Measurements from ENCODE around the gene DLGAP4. TPM values are rescaled to one million over a fixed set of nuclear protein-coding genes. Genes with fewer than 3 reads are reported as not detected.
A peak's percentile ranks its signal among the peaks of the same experiment; 100 is the strongest.

DLGAP4 gene
- total and polyA plus RNA-seq, 10 of the 15 experiments (the other 5 are each of a cell fraction or from before 2014, with no cell fraction given) = 0.42 to 43.3 (median 19.0) TPM

DNA sequence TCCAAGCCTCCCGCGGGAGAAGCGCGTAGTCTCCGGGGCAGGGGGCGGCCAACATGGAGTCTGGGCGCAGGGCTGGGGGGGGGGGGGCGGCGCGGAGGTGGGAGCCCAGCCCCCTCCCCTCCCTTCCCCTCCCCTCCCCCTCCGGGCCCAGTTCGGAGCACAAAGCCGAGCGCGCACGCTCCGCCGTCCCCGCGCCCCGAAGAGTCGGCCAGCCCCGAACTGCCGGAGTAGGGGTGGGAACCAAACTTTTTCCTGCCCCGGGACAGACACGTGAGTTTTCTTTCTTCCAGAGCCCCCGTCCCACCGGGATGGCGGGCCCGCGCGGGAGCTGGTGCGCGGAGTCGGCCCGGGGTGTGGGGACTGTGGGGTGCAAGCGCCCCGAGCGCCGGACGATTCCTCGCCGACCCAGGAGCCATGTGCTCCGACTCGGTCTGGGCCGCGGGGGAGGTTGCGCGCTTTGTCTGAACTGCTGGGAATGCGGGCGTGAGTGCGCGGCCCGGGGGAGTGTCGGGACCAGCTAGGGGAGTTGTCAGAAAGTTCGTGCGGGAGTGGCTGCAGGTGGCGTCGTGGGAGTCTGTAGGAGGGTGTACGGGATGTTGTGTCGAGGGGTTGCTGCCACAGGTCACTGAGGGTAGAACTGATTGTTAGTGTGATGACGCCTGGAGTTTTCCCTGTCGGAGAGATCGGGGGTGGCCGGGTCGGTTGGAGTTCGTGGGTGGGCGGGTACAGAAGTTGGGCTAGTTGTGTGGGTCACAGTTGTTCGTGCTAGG is 268.4 kb downstream of the DLGAP4 start (continued):
- TF ChIP-seq, protein P1, sequence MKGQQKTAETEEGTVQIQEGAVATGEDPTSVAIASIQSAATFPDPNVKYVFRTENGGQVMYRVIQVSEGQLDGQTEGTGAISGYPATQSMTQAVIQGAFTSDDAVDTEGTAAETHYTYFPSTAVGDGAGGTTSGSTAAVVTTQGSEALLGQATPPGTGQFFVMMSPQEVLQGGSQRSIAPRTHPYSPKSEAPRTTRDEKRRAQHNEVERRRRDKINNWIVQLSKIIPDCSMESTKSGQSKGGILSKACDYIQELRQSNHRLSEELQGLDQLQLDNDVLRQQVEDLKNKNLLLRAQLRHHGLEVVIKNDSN (IDR thresholded peaks at IDR 0.05; ENCODE audit: borderline replicate concordance, extremely low read length, insufficient read depth, low read depth, low read length) = no peak
- no peak for TF ChIP-seq RAD21 (IDR thresholded peaks at IDR 0.05; ENCODE audit: insufficient read depth, low read depth, low read length)
- TF ChIP-seq, protein P2, sequence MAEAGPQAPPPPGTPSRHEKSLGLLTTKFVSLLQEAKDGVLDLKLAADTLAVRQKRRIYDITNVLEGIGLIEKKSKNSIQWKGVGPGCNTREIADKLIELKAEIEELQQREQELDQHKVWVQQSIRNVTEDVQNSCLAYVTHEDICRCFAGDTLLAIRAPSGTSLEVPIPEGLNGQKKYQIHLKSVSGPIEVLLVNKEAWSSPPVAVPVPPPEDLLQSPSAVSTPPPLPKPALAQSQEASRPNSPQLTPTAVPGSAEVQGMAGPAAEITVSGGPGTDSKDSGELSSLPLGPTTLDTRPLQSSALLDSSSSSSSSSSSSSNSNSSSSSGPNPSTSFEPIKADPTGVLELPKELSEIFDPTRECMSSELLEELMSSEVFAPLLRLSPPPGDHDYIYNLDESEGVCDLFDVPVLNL (IDR thresholded peaks at IDR 0.05; ENCODE audit: low read depth, low read length) = no peak
- 0 out of 3 replicates have a peak, but pooled peaks of 1 of the 2 experiments have one; percentile 38 for TF ChIP-seq EGR1 (IDR thresholded peaks at IDR 0.05; ENCODE audit: borderline replicate concordance in 1 of 2, low read depth in 2 of 2, low read length in 2 of 2)
- TF ChIP-seq NFIC (IDR thresholded peaks at IDR 0.05; ENCODE audit: low read depth, low read length) = no peak
- TF ChIP-seq, protein P3, sequence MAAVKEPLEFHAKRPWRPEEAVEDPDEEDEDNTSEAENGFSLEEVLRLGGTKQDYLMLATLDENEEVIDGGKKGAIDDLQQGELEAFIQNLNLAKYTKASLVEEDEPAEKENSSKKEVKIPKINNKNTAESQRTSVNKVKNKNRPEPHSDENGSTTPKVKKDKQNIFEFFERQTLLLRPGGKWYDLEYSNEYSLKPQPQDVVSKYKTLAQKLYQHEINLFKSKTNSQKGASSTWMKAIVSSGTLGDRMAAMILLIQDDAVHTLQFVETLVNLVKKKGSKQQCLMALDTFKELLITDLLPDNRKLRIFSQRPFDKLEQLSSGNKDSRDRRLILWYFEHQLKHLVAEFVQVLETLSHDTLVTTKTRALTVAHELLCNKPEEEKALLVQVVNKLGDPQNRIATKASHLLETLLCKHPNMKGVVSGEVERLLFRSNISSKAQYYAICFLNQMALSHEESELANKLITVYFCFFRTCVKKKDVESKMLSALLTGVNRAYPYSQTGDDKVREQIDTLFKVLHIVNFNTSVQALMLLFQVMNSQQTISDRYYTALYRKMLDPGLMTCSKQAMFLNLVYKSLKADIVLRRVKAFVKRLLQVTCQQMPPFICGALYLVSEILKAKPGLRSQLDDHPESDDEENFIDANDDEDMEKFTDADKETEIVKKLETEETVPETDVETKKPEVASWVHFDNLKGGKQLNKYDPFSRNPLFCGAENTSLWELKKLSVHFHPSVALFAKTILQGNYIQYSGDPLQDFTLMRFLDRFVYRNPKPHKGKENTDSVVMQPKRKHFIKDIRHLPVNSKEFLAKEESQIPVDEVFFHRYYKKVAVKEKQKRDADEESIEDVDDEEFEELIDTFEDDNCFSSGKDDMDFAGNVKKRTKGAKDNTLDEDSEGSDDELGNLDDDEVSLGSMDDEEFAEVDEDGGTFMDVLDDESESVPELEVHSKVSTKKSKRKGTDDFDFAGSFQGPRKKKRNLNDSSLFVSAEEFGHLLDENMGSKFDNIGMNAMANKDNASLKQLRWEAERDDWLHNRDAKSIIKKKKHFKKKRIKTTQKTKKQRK (IDR thresholded peaks at IDR 0.05; ENCODE audit: low read depth, low read length) = no peak
- TF ChIP-seq LARP7 (IDR thresholded peaks at IDR 0.05) = peak; percentile 73; the same call in 1 of the 2 replicates
- TF ChIP-seq, protein P4, sequence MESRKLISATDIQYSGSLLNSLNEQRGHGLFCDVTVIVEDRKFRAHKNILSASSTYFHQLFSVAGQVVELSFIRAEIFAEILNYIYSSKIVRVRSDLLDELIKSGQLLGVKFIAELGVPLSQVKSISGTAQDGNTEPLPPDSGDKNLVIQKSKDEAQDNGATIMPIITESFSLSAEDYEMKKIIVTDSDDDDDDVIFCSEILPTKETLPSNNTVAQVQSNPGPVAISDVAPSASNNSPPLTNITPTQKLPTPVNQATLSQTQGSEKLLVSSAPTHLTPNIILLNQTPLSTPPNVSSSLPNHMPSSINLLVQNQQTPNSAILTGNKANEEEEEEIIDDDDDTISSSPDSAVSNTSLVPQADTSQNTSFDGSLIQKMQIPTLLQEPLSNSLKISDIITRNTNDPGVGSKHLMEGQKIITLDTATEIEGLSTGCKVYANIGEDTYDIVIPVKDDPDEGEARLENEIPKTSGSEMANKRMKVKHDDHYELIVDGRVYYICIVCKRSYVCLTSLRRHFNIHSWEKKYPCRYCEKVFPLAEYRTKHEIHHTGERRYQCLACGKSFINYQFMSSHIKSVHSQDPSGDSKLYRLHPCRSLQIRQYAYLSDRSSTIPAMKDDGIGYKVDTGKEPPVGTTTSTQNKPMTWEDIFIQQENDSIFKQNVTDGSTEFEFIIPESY (IDR thresholded peaks at IDR 0.05) = no peak
- no peak for TF ChIP-seq SUZ12 (IDR thresholded peaks at IDR 0.05; ENCODE audit: unreplicated experiment)
- no peak for TF ChIP-seq EZH2 (IDR thresholded peaks at IDR 0.05; ENCODE audit: borderline replicate concordance, control insufficient read depth, low read depth, low read length)
- TF ChIP-seq FOS (IDR thresholded peaks at IDR 0.05; ENCODE audit: borderline replicate concordance, extremely low read depth, insufficient read length) = no peak
- TF ChIP-seq HDAC6 (IDR thresholded peaks at IDR 0.05; ENCODE audit: unreplicated experiment) = peak; percentile 19
- TF ChIP-seq, protein P5, sequence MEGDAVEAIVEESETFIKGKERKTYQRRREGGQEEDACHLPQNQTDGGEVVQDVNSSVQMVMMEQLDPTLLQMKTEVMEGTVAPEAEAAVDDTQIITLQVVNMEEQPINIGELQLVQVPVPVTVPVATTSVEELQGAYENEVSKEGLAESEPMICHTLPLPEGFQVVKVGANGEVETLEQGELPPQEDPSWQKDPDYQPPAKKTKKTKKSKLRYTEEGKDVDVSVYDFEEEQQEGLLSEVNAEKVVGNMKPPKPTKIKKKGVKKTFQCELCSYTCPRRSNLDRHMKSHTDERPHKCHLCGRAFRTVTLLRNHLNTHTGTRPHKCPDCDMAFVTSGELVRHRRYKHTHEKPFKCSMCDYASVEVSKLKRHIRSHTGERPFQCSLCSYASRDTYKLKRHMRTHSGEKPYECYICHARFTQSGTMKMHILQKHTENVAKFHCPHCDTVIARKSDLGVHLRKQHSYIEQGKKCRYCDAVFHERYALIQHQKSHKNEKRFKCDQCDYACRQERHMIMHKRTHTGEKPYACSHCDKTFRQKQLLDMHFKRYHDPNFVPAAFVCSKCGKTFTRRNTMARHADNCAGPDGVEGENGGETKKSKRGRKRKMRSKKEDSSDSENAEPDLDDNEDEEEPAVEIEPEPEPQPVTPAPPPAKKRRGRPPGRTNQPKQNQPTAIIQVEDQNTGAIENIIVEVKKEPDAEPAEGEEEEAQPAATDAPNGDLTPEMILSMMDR (IDR thresholded peaks at IDR 0.05 in 2 of 3, conservative IDR thresholded peaks at IDR 0.05 in 1 of 3; ENCODE audit: control insufficient read depth in 2 of 3, extremely low read depth in 1 of 3, insufficient read depth in 1 of 3, low read depth in 3 of 3, low read length in 3 of 3) = peak in 1 of 3 experiments; percentile 15; a peak in 1 of 6 replicates
- 0 out of 2 replicates have a peak, but pooled peaks have one; percentile 14 for TF ChIP-seq CBFB (IDR thresholded peaks at IDR 0.05; ENCODE audit: low read depth)
- TF ChIP-seq TCF3 (IDR thresholded peaks at IDR 0.05; ENCODE audit: borderline replicate concordance, insufficient read depth, low read depth, low read length) = no peak
- TF ChIP-seq, protein P6, sequence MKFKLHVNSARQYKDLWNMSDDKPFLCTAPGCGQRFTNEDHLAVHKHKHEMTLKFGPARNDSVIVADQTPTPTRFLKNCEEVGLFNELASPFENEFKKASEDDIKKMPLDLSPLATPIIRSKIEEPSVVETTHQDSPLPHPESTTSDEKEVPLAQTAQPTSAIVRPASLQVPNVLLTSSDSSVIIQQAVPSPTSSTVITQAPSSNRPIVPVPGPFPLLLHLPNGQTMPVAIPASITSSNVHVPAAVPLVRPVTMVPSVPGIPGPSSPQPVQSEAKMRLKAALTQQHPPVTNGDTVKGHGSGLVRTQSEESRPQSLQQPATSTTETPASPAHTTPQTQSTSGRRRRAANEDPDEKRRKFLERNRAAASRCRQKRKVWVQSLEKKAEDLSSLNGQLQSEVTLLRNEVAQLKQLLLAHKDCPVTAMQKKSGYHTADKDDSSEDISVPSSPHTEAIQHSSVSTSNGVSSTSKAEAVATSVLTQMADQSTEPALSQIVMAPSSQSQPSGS (IDR thresholded peaks at IDR 0.05; ENCODE audit: low read length) = no peak

Measured in GM12878 (cell line).